Glutamatergic neuron (in vitro differentiated cells): ENCODE data around the gene SLC48A1. TPM values are rescaled to one million over a fixed set of nuclear protein-coding genes. Genes with fewer than 3 reads are reported as not detected.

ENCODE experiments used
- DNase-seq: peaks from one replicate; pipeline ENCODE4 v3.0.0; 2022
- H3K27ac Mint-ChIP-seq: one replicate; pipeline ENCODE4 v1.8.0; 2020; ENCODE audit warnings: mild to moderate bottlenecking, mixed read lengths, inconsistent platforms; ENCODE audit not compliant: unreplicated experiment
- H3K27me3 Mint-ChIP-seq: one replicate; pipeline ENCODE4 v1.8.0; 2020; ENCODE audit warnings: mild to moderate bottlenecking, moderate library complexity, mixed read lengths, inconsistent platforms; ENCODE audit not compliant: unreplicated experiment
- H3K36me3 Mint-ChIP-seq: one replicate; pipeline ENCODE4 v1.8.0; 2020; ENCODE audit warnings: mild to moderate bottlenecking, mixed read lengths, inconsistent platforms; ENCODE audit not compliant: unreplicated experiment
- H3K4me1 Mint-ChIP-seq: one replicate; pipeline ENCODE4 v1.8.0; 2020; ENCODE audit warnings: mild to moderate bottlenecking, low read depth, mixed read lengths, inconsistent platforms; ENCODE audit not compliant: unreplicated experiment
- H3K4me3 Mint-ChIP-seq: one replicate; pipeline ENCODE4 v1.8.0; 2020; ENCODE audit warnings: mild to moderate bottlenecking, mixed read lengths, inconsistent platforms; ENCODE audit not compliant: unreplicated experiment
- H3K9me3 Mint-ChIP-seq: one replicate; pipeline ENCODE4 v1.8.0; 2020; ENCODE audit warnings: mild to moderate bottlenecking, moderate library complexity, mixed read lengths, inconsistent platforms; ENCODE audit not compliant: unreplicated experiment
- CTCF ChIP-seq: fragments of 200-600 bp; sonication (generic); IDR thresholded peaks from one replicate; pipeline ENCODE4 v1.5.0; 2021; ENCODE audit not compliant: partially characterized antibody, unreplicated experiment
- total RNA-seq: library from RNA; stranded (reverse); fragmentation: NEBNext Ultra II Directional; extraction: Animal tissue kit (Norgen Biotek cat#: 25700); gene quantifications from one replicate; pipeline ENCODE4 v1.2.1, GENCODE V29; 2021; ENCODE audit not compliant: unreplicated experiment

Gene SLC48A1
- total RNA-seq, 1 donor from 2014 or later = 15.7 TPM

- H3K4me1 Mint-ChIP-seq = peaks cover 12% of the 10 kb centered on the region
- DNase-seq = no peak
- peaks cover 11% of the 10 kb centered on the region for H3K9me3 Mint-ChIP-seq
- peaks cover 4% of the 10 kb centered on the region for H3K27me3 Mint-ChIP-seq
- peak overlapping the region; percentile 38 for H3K27ac Mint-ChIP-seq
- no peaks in the 10 kb centered on the region for H3K36me3 Mint-ChIP-seq
- H3K4me3 Mint-ChIP-seq = no peak overlapping the region
- TF ChIP-seq CTCF = no peak
Observed at GRCh38 chr12:47778881-47779280, 5.8 kb downstream of the SLC48A1 start.

- peak; percentile 97 for TF ChIP-seq CTCF
- peaks cover 8% of the 10 kb centered on the region for H3K9me3 Mint-ChIP-seq
- no peak overlapping the region for H3K4me3 Mint-ChIP-seq
- H3K4me1 Mint-ChIP-seq = peaks cover 12% of the 10 kb centered on the region
- H3K36me3 Mint-ChIP-seq = no peaks in the 10 kb centered on the region
- peaks cover 2% of the 10 kb centered on the region for H3K27me3 Mint-ChIP-seq
- H3K27ac Mint-ChIP-seq = peak overlapping the region; percentile 38
- DNase-seq = peak; percentile 98
Observed at GRCh38 chr12:47779301-47779942, 6.4 kb downstream of the SLC48A1 start.

GRCh38 chr12:47779943-47780504 lies 7.0 kb downstream of the SLC48A1 start:
- H3K27ac Mint-ChIP-seq = no peak overlapping the region
- H3K27me3 Mint-ChIP-seq = peaks cover 2% of the 10 kb centered on the region
- no peaks in the 10 kb centered on the region for H3K36me3 Mint-ChIP-seq
- TF ChIP-seq CTCF = no peak
- DNase-seq = no peak
- H3K9me3 Mint-ChIP-seq = peaks cover 8% of the 10 kb centered on the region
- peaks cover 12% of the 10 kb centered on the region for H3K4me1 Mint-ChIP-seq
- H3K4me3 Mint-ChIP-seq = no peak overlapping the region

DNA sequence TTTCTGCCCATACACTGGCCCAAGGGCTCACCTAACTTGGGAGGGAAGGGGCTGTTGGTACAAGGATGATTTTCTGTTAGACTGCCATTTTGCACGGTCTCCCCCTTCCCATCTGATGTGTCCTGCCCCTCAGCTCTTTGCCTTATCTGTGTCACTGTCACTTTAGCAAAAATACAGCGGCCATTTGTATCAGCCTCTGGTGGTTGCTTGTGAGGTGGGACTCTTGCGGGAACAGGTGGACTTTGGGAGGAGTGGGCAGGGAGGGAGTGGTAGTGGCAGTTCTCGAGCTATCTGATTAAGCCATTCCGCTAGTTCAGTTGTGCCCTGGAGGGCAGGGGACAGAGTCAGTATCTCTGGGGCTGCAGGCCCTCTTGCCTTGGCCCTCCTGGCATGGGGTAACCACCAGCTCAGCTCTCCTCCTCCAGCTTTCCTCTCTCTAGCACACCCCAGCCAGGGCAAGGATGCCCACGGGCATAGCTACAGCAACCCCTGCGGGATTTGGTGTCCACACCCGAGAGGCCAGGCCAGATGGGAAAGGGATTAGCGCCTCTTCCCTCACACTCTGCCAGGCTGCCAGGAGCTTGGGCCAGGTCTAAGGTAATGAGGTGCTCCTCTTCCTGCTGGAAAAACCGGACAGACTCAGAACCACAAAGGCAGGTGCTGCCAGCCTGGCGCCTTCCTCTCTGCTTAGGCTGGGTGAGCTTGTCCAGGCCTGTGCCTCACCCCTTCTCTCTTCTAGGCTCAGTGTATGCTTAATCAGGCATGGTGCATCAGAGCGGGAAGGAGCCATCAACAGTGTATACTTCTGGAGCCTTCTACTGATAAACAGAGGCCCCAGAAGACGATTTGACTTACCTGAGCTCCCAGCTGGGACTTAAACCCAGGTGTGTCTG lies 8.7 kb downstream of the SLC48A1 start:
- Mint-ChIP-seq H3K36me3 (no peaks in the 10 kb centered on the region), H3K27ac (no peak overlapping the region), H3K4me3 (no peak overlapping the region), H3K27me3 (peaks cover 2% of the 10 kb centered on the region), H3K9me3 (peaks cover 8% of the 10 kb centered on the region), H3K4me1 (peaks cover 12% of the 10 kb centered on the region)
- no peak for TF ChIP-seq CTCF
- no peak for DNase-seq

DNA sequence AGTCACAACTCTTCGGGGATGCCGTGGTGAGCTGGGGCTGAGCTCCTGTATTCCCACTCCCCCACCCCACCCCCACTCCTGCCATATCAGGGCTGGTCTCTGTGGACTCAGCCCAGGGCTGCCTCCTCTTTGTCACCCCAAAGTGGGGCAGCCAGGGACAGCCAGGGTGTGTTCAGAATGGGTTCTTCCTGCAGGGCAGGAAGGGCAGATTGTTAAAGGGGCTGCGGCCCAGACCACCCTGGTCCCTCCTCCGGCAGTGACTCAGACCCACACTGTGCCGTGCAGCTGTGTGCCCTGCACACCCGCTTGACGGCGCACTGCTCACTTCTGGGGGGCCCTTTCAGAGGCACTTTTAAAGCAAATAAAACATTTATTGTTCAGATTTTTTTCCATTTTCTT lies 9.3 kb downstream of the SLC48A1 start:
- Mint-ChIP-seq H3K27me3 (peaks cover 2% of the 10 kb centered on the region), H3K9me3 (peaks cover 8% of the 10 kb centered on the region), H3K27ac (peak overlapping the region; percentile 71), H3K4me1 (peaks cover 12% of the 10 kb centered on the region), H3K4me3 (no peak overlapping the region), H3K36me3 (no peaks in the 10 kb centered on the region)
- DNase-seq = no peak
- TF ChIP-seq CTCF = no peak
